WTC11 (cell line): ENCODE data around the gene ARL6IP6.

Experiments
- TF ChIP-seq, protein P1 (sequence below): fragments of 250-450 bp; sonication (Bioruptor Pico); conservative IDR thresholded peaks from 2 replicates; pipeline ENCODE4 v1.9.0; 2021; ENCODE audit warnings: mild to moderate bottlenecking
- TF ChIP-seq, protein P2 (sequence below): sonication (generic); formaldehyde crosslinking; conservative IDR thresholded peaks from 2 replicates; pipeline ENCODE4 v1.8.1; 2022; ENCODE audit warnings: mild to moderate bottlenecking, missing genetic modification reagents

DNA sequence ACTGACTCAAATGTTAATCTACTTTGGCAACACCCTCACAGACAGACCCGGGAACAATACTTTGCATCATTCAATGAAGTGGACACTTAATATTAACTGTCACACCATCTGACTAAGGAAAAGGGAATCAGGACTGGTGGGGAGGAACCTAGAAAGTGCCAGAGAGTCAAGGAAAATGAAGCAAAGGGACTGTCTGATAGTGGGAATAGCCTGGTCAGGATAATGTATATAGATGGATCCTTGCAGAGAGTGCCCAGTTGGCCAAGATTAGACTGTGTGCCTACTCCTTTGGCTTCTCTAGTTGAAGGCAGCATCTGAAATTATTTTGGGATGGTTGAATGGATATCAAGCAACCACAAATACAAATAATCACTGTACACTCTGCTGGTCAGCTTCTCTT lies 45.2 kb downstream of the ARL6IP6 start:
- TF ChIP-seq, protein P1, sequence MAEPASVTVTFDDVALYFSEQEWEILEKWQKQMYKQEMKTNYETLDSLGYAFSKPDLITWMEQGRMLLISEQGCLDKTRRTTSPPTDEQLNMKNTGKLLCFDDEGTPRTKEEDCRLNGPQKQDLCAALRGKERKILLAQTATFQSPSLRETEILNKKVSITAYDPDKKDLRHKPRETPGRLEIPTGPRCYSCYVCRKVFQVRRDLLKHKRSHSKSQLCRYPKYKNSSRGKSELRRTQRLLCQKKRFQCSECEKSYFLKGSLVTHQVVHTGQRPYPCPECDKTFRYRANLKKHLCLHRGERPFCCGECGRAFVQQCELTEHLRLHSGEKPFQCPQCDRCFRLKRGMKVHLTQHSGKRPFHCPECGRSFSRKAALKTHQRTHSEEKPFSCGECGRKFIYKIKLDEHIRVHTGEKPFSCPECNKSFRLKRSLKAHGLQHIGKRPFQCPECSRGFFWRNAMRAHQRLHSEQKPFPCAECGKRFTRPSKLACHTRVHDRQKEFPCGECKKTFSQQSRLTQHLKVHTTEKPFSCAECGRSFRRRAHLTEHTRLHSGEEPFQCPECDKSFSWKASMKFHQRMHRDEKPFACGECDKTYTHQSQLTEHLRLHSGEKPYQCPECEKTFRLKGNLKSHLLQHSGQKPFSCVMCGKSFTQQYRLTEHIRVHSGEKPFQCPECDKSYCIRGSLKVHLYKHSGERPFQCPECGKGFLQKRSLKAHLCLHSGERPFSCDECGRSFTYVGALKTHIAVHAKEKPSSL (CRISPR knock-in tag), result no peak
- TF ChIP-seq, protein P2, sequence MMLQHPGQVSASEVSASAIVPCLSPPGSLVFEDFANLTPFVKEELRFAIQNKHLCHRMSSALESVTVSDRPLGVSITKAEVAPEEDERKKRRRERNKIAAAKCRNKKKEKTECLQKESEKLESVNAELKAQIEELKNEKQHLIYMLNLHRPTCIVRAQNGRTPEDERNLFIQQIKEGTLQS, result no peak
